HCT116 (cell line): ENCODE results near the gene MIS18BP1. TPM values are rescaled to one million over a fixed set of nuclear protein-coding genes. Genes with fewer than 3 reads are reported as not detected.

Source experiments
- ATAC-seq: fragments of 200-7000 bp; cut with Tn5 transposase; 2 replicates; pipeline ENCODE4 v1.9.1; 2020; ENCODE audit warnings: mild to moderate bottlenecking, moderate library complexity
- BruUV-seq: library from RNA; stranded (reverse); fragments of 400-500 nt; replicated peaks from 2 replicates; lab custom pipeline; 2021; lab: Mats Ljungman, UMichigan
- CTCF ChIA-PET: fragments of 300-600 bp; sonication (Branson Sonifier 250); formaldehyde crosslinking; loops from one replicate; lab custom pipeline; 2021; ENCODE audit warnings: antibody characterized with exemption; lab: Charles Lee
- POLR2A ChIA-PET: fragments of 300-600, 350-600 bp; sonication (Branson Sonifier 250); formaldehyde crosslinking; loops from one replicate; lab custom pipeline; 2021; ENCODE audit warnings: antibody characterized with exemption; lab: Charles Lee
- RAD21 ChIA-PET, 2 experiments: fragments of 300-600 bp; sonication (Branson Sonifier 250); formaldehyde crosslinking; loops; one replicate each; lab custom pipeline; 2023; ENCODE audit warnings: low total read pairs in 2 of 2; ENCODE audit not compliant: uncharacterized antibody in 2 of 2, unreplicated experiment in 2 of 2, low non-redundant PET in 1 of 2; lab: Charles Lee
- DNase-seq: peaks from one replicate; pipeline ENCODE4 v3.0.0-alpha.2; 2010; ENCODE audit warnings: low read depth, low spot score
- H2AFZ ChIP-seq: fragments of 200-600 bp; shearing (Covaris generic), sonication (generic); 2 replicates; pipeline ENCODE4 v1.6.1; 2017; ENCODE audit warnings: low read depth, mixed run types, mixed read lengths, antibody characterized with exemption, low read length; ENCODE audit not compliant: poor library complexity, severe bottlenecking
- H3K27ac ChIP-seq: 2 replicates; pipeline ENCODE4 v1.5.1; 2012; ENCODE audit warnings: low read depth, low read length
- H3K27me3 ChIP-seq: fragments of 200-600 bp; sonication (generic); 2 replicates; pipeline ENCODE4 v1.6.1; 2016; ENCODE audit warnings: mixed run types, low read length, mixed read lengths; ENCODE audit not compliant: insufficient read depth
- H3K36me3 ChIP-seq, 2 experiments: fragments of 200-500 bp in 1 of 2; fragments of 200-600 bp in 1 of 2; sonication (Bioruptor generic) in 1 of 2; sonication (generic) in 1 of 2; 2 replicates each; pipeline versions ENCODE4 v1.5.1 to v1.6.1; 2014 to 2016; ENCODE audit warnings: low read length in 2 of 2, inconsistent platforms in 1 of 2, mixed read lengths in 1 of 2, mixed run types in 1 of 2; ENCODE audit not compliant: insufficient read depth in 2 of 2, control insufficient read depth in 1 of 2
- H3K4me1 ChIP-seq, 2 experiments: fragments of 200-600 bp in 1 of 2; sonication (generic) in 1 of 2; 2 replicates each; pipeline versions ENCODE4 v1.5.1 to v1.6.1; 2012 to 2017; ENCODE audit warnings: low read length in 2 of 2, inconsistent platforms in 1 of 2, mild to moderate bottlenecking in 1 of 2, mixed read lengths in 1 of 2, mixed run types in 1 of 2, moderate library complexity in 1 of 2; ENCODE audit not compliant: insufficient read depth in 2 of 2, control insufficient read depth in 1 of 2
- H3K4me2 ChIP-seq: fragments of 200-600 bp; sonication (generic); 2 replicates; pipeline ENCODE4 v1.6.1; 2017; ENCODE audit warnings: mixed run types, low read length, mixed read lengths
- H3K4me3 ChIP-seq, 2 experiments: fragments of 200-600 bp in 1 of 2; sonication (generic) in 1 of 2; replicated peaks in 1 of 2; 2 replicates each; pipeline ENCODE4 v1.5.1; 2011 to 2016; ENCODE audit warnings: low read length in 2 of 2, control low read depth in 1 of 2, low read depth in 1 of 2, mild to moderate bottlenecking in 1 of 2, mixed read lengths in 1 of 2, mixed run types in 1 of 2
- H3K79me2 ChIP-seq: fragments of 200-600 bp; sonication (generic); 2 replicates; pipeline ENCODE4 v1.6.1; 2017; ENCODE audit warnings: mild to moderate bottlenecking, mixed run types, low read length, moderate library complexity, mixed read lengths; ENCODE audit not compliant: insufficient read depth
- H3K9ac ChIP-seq: fragments of 200-600 bp; sonication (generic); 2 replicates; pipeline ENCODE4 v1.6.1; 2016; ENCODE audit warnings: low read length, mixed read lengths
- H3K9me2 ChIP-seq: fragments of 200-600 bp; sonication (generic), shearing (Covaris generic); 2 replicates; pipeline ENCODE4 v1.6.1; 2017; ENCODE audit warnings: mixed run types, mild to moderate bottlenecking, moderate library complexity; ENCODE audit not compliant: insufficient read depth
- H3K9me3 ChIP-seq, 2 experiments: fragments of 200-500 bp in 1 of 2; fragments of 200-600 bp in 1 of 2; sonication (Bioruptor generic) in 1 of 2; sonication (generic) in 1 of 2; 2 replicates each; pipeline ENCODE4 v1.6.1; 2014 to 2017; ENCODE audit warnings: low read length in 2 of 2, mixed read lengths in 2 of 2, inconsistent platforms in 1 of 2, low read depth in 1 of 2, mild to moderate bottlenecking in 1 of 2, mixed run types in 1 of 2, moderate library complexity in 1 of 2; ENCODE audit not compliant: control insufficient read depth in 1 of 2, insufficient read depth in 1 of 2
- H4K20me1 ChIP-seq: fragments of 200-600 bp; sonication (generic), shearing (Covaris generic); 2 replicates; pipeline ENCODE4 v1.6.1; 2017; ENCODE audit warnings: mixed run types, mild to moderate bottlenecking, moderate library complexity; ENCODE audit not compliant: insufficient read depth
- JUND ChIP-seq: IDR thresholded peaks from 2 replicates; pipeline ENCODE4 v1.6.1; 2012
- RAD21 ChIP-seq: IDR thresholded peaks from 2 replicates; pipeline ENCODE4 v1.6.1; 2012; ENCODE audit warnings: low read depth, mild to moderate bottlenecking
- SRF ChIP-seq: IDR thresholded peaks from 2 replicates; pipeline ENCODE4 v1.6.1; 2012; ENCODE audit warnings: low read depth
- intact Hi-C: fragments of 100-400 bp; cut with micrococcal nuclease; formaldehyde crosslinking; loops from 2 replicates; pipeline ENCODE4 v1.10.0; 2022
- total RNA-seq: library from RNA; stranded (reverse); gene quantifications from one replicate; pipeline ENCODE4 v1.2.1, GENCODE V29; 2021; ENCODE audit not compliant: unreplicated experiment
- TF ChIP-seq, protein P1 (sequence below), 3 experiments: fragments of 200-600 bp in 1 of 3; sonication (generic) in 1 of 3; IDR thresholded peaks in 2 of 3; conservative IDR thresholded peaks in 1 of 3; 2 replicates each; pipeline ENCODE4 v1.5.1; 2012 to 2017; ENCODE audit warnings: low read depth in 2 of 3, low read length in 2 of 3, antibody characterized with exemption in 1 of 3, borderline replicate concordance in 1 of 3, control low read depth in 1 of 3, mild to moderate bottlenecking in 1 of 3, mixed read lengths in 1 of 3, mixed run types in 1 of 3, moderate library complexity in 1 of 3; ENCODE audit not compliant: insufficient read depth in 1 of 3

The MIS18BP1 gene
- total RNA-seq, 1 experiment from 2014 or later, result 37.9 TPM

DNA sequence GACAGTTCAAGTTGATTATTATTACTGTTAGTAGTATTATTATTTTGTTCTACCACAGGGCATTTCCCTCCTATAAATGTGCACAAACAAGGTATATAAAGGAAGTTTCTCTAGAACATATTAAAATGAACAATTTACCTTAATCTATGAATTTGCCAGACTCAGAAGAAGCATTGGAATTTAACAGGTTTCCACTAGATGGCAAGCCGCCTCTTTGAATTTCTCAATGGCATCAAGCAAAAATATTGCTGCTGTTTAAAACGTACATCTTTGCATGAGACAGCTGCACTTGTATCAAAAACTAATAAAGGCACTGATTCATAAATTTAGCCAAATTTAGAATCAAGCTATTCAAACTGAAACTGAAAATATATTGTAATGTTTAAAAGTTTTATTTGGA lies 34.6 kb upstream of the MIS18BP1 start:
- Histone ChIP-seq H4K20me1 (no peaks in the 10 kb centered on the region), H2AFZ (no peak overlapping the region), H3K79me2 (no peaks in the 10 kb centered on the region), H3K4me2 (no peak overlapping the region), H3K4me1 (no peaks in the 10 kb centered on the region; a peak in 1 of 4 replicates), H3K9ac (no peak overlapping the region), H3K27ac (no peak overlapping the region), H3K4me3 (no peak overlapping the region), H3K9me3 (no peaks in the 10 kb centered on the region), H3K9me2 (no peaks in the 10 kb centered on the region), H3K27me3 (no peaks in the 10 kb centered on the region), H3K36me3 (no peaks in the 10 kb centered on the region)
- TF ChIP-seq JUND, result no peak
- peak; percentile 31; the same call in 1 of the 2 replicates for TF ChIP-seq RAD21
- TF ChIP-seq, protein P1, sequence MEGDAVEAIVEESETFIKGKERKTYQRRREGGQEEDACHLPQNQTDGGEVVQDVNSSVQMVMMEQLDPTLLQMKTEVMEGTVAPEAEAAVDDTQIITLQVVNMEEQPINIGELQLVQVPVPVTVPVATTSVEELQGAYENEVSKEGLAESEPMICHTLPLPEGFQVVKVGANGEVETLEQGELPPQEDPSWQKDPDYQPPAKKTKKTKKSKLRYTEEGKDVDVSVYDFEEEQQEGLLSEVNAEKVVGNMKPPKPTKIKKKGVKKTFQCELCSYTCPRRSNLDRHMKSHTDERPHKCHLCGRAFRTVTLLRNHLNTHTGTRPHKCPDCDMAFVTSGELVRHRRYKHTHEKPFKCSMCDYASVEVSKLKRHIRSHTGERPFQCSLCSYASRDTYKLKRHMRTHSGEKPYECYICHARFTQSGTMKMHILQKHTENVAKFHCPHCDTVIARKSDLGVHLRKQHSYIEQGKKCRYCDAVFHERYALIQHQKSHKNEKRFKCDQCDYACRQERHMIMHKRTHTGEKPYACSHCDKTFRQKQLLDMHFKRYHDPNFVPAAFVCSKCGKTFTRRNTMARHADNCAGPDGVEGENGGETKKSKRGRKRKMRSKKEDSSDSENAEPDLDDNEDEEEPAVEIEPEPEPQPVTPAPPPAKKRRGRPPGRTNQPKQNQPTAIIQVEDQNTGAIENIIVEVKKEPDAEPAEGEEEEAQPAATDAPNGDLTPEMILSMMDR (IDR thresholded peaks at IDR 0.05 in 2 of 3, conservative IDR thresholded peaks at IDR 0.05 in 1 of 3; ENCODE audit: borderline replicate concordance in 1 of 3, insufficient read depth in 1 of 3, low read depth in 2 of 3, low read length in 2 of 3), result peak in 1 of 3 experiments; percentile 25; a peak in 1 of 6 replicates
- ATAC-seq (no peak), DNase-seq (no peak)
- no TSS peak for BruUV-seq
- intact Hi-C loops, result no loop called here
- CTCF ChIA-PET, result no interaction called here
- RAD21 ChIA-PET, result no interaction called here
- POLR2A ChIA-PET, result no interaction called here

DNA sequence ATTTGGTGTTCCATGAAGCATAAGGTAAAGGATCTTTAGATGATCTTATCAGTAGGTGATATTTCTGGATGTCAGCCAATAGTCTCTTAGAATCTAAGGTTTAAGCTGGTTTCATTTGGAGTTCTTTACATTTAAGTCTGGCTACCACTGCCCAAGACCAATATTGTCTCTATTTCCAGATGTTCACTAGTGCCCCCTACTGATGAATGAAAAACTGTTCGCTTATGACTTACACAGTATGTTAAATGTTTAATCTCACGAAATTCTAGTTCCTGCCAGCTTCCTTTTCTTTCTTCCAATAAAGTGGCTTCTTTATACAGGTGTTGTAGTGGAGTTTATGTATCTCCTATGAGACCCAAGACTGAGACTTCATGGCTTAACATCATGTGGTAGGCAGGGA lies 31.8 kb upstream of the MIS18BP1 start:
- no peaks in the 10 kb centered on the region for H3K9me3 ChIP-seq
- no peaks in the 10 kb centered on the region for H3K27me3 ChIP-seq
- no peaks in the 10 kb centered on the region for H4K20me1 ChIP-seq
- intact Hi-C loops, result no loop called here
- H3K4me3 ChIP-seq, result no peak overlapping the region
- no peak overlapping the region for H3K9ac ChIP-seq
- H2AFZ ChIP-seq, result no peak overlapping the region
- H3K27ac ChIP-seq, result no peak overlapping the region
- no peaks in the 10 kb centered on the region; a peak in 1 of 4 replicates for H3K4me1 ChIP-seq
- ATAC-seq, result peak; percentile 62; the same call in 1 of the 2 replicates
- RAD21 ChIA-PET, result no interaction called here
- H3K79me2 ChIP-seq, result no peaks in the 10 kb centered on the region
- TF ChIP-seq, protein P1 (IDR thresholded peaks at IDR 0.05 in 2 of 3, conservative IDR thresholded peaks at IDR 0.05 in 1 of 3; ENCODE audit: borderline replicate concordance in 1 of 3, insufficient read depth in 1 of 3, low read depth in 2 of 3, low read length in 2 of 3), result peak in 2 of 3 experiments; percentile 37 to 59; a peak in 4 of 6 replicates
- no peak for TF ChIP-seq SRF
- POLR2A ChIA-PET, result no interaction called here
- no peaks in the 10 kb centered on the region for H3K9me2 ChIP-seq
- BruUV-seq, result no TSS peak
- H3K36me3 ChIP-seq, result no peaks in the 10 kb centered on the region
- peak; percentile 7 for DNase-seq
- H3K4me2 ChIP-seq, result no peak overlapping the region
- CTCF ChIA-PET, result interaction anchor here (1.4 to 2.2 kb wide), 2 partner anchors 16 to 371 kb away, joined by 3 to 6 read pairs; no protein-coding TSS in a partner anchor
